KOPT-K1 (cell line): ENCODE measurements around the gene P3R3URF.

ENCODE experiments used
- H3K27ac ChIP-seq: fragments of 200-600 bp; sonication (generic); 2 replicates; pipeline ENCODE4 v1.5.1; 2016; ENCODE audit warnings: antibody characterized with exemption, mild to moderate bottlenecking, low read depth, low read length; ENCODE audit not compliant: poor library complexity, severe bottlenecking
- H3K36me3 ChIP-seq: fragments of 200-600 bp; sonication (generic); 2 replicates; pipeline ENCODE4 v1.5.1; 2017; ENCODE audit warnings: antibody characterized with exemption, mild to moderate bottlenecking, low read length, moderate library complexity; ENCODE audit not compliant: insufficient read depth
- H3K9me3 ChIP-seq: fragments of 200-600 bp; sonication (generic); 2 replicates; pipeline ENCODE4 v1.5.1; 2017; ENCODE audit warnings: antibody characterized with exemption, low read length, mild to moderate bottlenecking; ENCODE audit not compliant: insufficient read depth, poor library complexity, severe bottlenecking

Gene P3R3URF

GRCh38 chr1:46186076-46186475, 9.8 kb upstream of the P3R3URF start:
- Histone ChIP-seq H3K27ac (no peak overlapping the region), H3K9me3 (no peaks in the 10 kb centered on the region), H3K36me3 (peaks cover 39% of the 10 kb centered on the region)

DNA sequence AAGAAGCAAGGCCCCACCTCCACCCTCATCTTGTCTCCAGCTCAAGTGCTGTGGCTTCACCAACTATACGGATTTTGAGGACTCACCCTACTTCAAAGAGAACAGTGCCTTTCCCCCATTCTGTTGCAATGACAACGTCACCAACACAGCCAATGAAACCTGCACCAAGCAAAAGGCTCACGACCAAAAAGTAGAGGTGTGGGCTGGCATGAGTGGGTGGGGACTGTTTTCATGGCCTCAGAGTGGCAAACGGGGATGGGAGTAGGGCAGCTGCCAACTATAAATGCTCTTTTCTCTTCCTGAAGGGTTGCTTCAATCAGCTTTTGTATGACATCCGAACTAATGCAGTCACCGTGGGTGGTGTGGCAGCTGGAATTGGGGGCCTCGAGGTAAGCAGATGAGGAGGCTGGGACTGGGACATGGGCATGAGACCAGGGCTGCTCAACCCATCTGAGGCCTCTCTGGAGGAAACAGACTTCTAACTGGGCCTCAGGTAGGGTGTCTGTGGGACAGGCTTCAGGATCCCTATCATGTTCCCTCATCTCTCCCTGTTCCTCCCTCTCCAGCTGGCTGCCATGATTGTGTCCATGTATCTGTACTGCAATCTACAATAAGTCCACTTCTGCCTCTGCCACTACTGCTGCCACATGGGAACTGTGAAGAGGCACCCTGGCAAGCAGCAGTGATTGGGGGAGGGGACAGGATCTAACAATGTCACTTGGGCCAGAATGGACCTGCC, 8.8 kb upstream of the P3R3URF start:
- Histone ChIP-seq H3K36me3 (peaks cover 29% of the 10 kb centered on the region; the same call in 1 of the 2 replicates), H3K27ac (no peak overlapping the region), H3K9me3 (no peaks in the 10 kb centered on the region)

DNA sequence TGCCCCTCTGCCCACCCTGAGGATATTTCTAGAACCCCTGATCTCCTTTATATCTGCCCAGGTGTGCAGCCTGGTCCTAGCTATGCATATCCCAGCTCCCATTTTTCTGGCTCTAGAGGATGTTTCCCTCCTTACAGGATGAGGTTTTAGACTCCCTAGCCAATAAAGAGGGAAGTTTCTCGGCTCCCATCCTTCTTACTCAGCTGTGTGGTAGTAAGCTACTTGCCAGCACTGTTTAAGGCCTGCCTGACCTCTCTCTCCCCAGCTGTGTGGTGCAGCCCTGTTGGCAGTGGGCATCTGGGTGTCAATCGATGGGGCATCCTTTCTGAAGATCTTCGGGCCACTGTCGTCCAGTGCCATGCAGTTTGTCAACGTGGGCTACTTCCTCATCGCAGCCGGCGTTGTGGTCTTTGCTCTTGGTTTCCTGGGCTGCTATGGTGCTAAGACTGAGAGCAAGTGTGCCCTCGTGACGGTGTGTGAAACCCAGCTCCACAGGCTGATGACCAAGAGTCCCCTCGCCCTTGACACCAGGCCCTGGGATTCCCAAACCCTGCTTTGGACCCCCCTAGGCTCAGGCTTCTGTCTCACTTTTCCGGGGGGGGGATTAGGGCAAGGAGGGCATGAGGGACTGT, 7.8 kb upstream of the P3R3URF start:
- Histone ChIP-seq H3K9me3 (no peaks in the 10 kb centered on the region), H3K27ac (no peak overlapping the region), H3K36me3 (peaks cover 21% of the 10 kb centered on the region; the same call in 1 of the 2 replicates)

DNA sequence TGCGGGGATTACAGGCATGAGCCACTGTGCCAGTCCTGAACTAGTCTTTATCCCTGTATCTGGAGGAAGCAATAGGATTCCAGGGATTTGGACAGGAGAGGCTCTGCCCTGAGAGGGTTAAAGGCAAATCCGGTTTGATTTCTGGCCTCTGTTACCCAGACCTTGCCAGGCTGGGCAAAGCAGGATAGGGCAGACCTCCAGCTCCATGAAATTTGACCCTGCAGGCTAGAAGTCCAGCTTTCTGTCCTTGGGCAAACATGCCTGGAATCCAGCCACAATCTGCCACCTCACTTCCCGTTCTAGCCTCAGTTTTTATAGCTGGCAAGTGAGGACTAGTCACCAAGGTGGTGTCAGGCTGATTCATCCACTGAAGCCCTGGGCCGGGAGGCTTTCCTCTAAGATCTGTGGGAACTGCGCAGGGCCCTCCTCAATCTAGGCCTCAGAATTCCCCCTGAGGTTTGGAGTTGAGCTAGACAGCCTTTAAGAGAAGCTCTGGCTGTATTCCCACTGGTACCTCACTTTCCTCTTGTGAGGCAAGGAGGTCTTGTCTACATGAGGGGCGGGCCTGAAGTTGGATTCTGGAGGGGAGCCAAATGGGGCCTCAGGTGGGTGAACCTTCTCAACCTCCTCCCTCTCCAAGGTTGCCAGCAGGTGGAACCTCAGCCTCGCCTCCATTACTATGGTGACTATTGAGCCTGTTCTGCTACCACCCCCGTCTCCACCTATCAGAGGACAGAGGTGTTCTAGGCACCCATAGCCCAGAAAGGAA, 7.0 kb upstream of the P3R3URF start:
- Histone ChIP-seq H3K9me3 (no peaks in the 10 kb centered on the region), H3K36me3 (peaks cover 13% of the 10 kb centered on the region; the same call in 1 of the 2 replicates), H3K27ac (peak overlapping the region; percentile 23)

DNA sequence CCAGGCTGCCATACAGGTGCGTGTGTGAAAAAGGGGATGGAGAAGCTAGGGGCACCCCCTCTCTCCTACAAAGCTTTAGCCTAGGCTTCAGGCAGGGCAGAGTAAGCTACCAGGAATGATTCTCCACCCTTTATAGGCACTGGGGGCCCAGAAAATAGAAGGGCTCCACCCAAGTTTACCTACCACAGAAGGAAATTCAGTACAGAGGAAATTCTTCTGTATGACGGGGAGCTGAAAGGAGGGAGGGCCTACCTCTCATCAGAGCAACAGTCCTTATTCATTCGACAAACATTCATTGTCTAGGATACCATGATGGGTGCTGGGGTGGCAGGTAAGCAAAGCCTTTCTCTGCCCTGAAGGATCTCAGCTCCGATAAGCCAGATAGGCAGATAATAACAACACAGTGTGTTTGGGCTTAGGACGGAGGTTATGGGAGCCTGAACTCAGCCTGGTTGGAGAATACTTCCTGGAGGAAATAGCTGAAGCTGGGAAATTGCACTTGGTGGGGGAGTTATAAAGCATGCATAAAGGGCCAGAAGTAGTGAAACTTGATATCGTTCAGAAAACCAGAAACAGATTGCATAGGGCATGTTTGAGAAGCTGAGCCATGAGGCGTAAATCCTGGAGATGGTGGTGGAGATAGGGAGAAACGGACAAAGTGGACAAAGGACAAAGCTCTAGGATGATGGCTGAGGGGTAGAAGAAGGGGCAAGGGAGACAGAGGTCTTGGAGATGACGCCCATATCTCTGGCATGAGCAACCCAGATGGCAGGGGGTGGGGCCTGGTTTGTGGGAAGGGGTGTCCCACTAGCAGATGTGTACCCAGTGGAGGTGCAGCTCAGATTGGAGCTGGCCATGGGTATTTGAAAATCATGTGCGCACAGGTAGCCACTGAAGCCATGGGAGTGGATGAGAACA, 5.3 kb upstream of the P3R3URF start:
- no peak overlapping the region for H3K27ac ChIP-seq
- H3K36me3 ChIP-seq, result no peaks in the 10 kb centered on the region
- no peaks in the 10 kb centered on the region for H3K9me3 ChIP-seq

DNA sequence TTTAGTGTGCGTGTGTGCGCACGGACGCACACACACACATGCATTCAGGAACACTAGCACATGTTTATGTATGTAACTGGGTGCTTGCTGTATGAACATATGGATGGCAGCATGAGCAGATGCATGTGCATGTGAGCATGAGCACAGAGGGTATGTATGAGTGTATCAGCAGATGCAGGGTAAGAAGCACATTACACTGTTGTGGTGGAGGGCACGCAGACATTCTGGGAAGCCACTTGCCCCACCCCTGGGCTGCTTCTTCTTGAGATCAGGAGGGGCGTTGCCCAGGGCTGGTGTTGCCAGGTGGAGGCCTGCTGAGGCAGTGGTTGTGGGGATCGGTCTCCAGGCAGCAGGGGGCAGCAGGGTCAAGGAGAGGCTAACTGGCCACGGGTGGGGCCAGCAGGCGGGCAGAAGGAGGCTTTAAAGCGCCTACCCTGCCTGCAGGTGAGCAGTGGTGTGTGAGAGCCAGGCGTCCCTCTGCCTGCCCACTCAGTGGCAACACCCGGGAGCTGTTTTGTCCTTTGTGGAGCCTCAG, 3.9 kb upstream of the P3R3URF start:
- H3K9me3 ChIP-seq, result no peaks in the 10 kb centered on the region
- H3K27ac ChIP-seq, result no peak overlapping the region
- no peaks in the 10 kb centered on the region for H3K36me3 ChIP-seq

- H3K36me3 ChIP-seq, result no peaks in the 10 kb centered on the region
- no peaks in the 10 kb centered on the region for H3K9me3 ChIP-seq
- H3K27ac ChIP-seq, result no peak overlapping the region
Measured at GRCh38 chr1:46179138-46180081, 3.1 kb upstream of the P3R3URF start.

GRCh38 chr1:46175243-46175642, 1.0 kb downstream of the P3R3URF start:
- Histone ChIP-seq H3K36me3 (no peaks in the 10 kb centered on the region), H3K27ac (no peak overlapping the region), H3K9me3 (no peaks in the 10 kb centered on the region)

- Histone ChIP-seq H3K36me3 (no peaks in the 10 kb centered on the region), H3K27ac (no peak within 1 kb of the TSS), H3K9me3 (no peaks in the 10 kb centered on the region)
Measured at GRCh38 chr1:46174448-46175231, 1.6 kb downstream of the P3R3URF start, which contains the start of gene TSPAN1. Gene TSPAN1 (plus strand): TSS chr1:46175087. CDS start chr1:46181108, 6,021 bp downstream.

DNA sequence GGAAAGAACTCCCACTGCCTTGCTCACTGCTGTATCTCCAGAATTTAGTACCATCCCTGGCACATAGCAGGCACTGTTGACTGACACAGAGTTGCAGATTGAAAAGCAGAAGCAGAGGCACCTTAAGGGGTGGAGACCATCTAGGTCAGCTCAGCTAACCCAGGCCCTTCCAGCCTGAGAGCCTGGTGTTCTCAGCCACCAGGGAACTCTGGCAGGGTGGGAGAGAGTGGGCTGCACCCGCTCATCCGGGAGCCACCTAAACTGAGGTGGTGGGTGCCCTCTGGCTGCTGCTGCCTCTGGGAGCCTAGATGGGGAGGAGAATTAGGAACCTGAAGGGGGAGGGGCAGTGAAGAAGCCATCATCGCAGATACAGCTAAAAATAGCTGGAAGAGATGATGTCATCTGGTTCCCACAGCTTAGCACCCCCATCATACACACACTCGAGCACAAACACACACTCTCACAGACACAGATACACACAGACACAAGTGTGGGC, 2.9 kb downstream of the P3R3URF start:
- no peaks in the 10 kb centered on the region for H3K9me3 ChIP-seq
- H3K27ac ChIP-seq, result no peak overlapping the region
- H3K36me3 ChIP-seq, result no peaks in the 10 kb centered on the region

DNA sequence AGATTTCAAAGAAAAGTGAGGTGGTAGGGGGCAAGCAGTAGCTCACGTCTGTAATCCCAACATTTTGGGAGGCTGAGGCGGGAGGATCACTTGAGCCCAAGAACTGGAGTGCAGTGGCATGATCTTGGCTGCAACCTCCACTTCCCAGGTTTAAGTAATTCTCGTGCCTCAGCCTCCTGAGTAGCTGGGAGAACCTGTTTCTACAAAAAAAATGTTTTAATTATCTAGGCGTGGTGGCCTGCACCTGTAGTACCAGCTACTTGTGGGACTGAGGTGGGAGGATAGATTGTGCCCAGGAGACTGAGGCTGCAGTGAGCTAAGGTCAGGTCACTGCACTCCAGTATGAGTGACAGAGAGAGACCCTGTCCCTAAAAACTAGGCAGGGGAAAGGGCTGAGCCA, 4.0 kb downstream of the P3R3URF start:
- Histone ChIP-seq H3K36me3 (no peaks in the 10 kb centered on the region), H3K9me3 (no peaks in the 10 kb centered on the region), H3K27ac (no peak overlapping the region)

GRCh38 chr1:46171871-46172270, 4.4 kb downstream of the P3R3URF start:
- no peaks in the 10 kb centered on the region for H3K36me3 ChIP-seq
- no peak overlapping the region for H3K27ac ChIP-seq
- no peaks in the 10 kb centered on the region for H3K9me3 ChIP-seq

- no peaks in the 10 kb centered on the region for H3K36me3 ChIP-seq
- H3K27ac ChIP-seq, result no peak overlapping the region
- H3K9me3 ChIP-seq, result no peaks in the 10 kb centered on the region
Measured at GRCh38 chr1:46171351-46171750, 4.9 kb downstream of the P3R3URF start.
